ENCODE measurements around the gene MPO. TPM values are rescaled to one million over a fixed set of nuclear protein-coding genes. Genes with fewer than 3 reads are reported as not detected.

MPO gene
- total and polyA plus RNA-seq, 9 of the 15 experiments (the other 6 are each of a cell fraction or from before 2014, with no cell fraction given) = 0.04 to 0.47 (median 0.39) TPM; not detected in 6

DNA sequence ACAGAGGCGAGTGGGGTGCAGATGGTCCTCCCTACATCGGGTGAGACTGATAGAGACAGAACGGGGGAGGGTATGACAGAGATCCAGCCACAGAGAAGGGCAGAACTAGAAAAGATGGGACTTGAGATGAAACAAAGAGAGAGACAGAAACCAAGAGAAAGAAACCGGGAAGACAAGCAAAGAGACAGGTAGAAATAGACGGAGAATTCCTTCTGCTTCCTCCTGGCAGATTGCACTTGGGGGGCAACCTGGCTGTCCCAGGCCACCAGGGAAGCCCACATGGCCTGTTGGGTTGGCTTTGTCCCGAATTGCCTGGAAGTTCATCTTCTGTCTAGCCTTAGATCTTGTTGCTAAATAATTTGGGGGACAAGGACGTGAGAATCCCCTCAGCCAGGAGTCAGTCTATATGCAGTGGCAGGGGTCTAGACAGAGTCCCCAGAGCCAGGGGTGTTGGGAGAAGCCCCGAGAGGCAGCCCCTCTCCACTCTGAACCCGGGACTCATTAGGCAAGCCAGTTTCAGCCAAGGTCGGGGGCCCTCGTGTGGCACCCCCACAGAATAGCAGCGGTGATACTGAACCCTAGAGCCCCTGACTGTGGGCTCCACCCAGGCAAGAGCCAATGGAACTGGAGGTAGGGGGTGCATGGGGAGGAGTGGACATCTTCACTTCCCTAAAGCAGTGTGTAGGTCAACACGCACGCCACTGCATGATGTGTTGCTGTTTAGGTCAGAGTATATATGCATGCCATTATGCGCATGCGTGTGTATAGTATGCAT, 48.5 kb upstream of the MPO start (continued):
- TF ChIP-seq ZNF445 (CRISPR knock-in tag; IDR thresholded peaks at IDR 0.05; ENCODE audit: low read depth) (peak; percentile 19; the same call in 1 of the 2 replicates), MCM7 (IDR thresholded peaks at IDR 0.05) (no peak), GATA2 (CRISPR knock-in tag; IDR thresholded peaks at IDR 0.05) (0 out of 2 replicates have a peak, but pooled peaks have one; percentile 5), ZNF24 (IDR thresholded peaks at IDR 0.05) (peak; percentile 21; the same call in 1 of the 2 replicates), TRIM24 (IDR thresholded peaks at IDR 0.05) (peak in 1 of 2 experiments; percentile 72; a peak in 3 of 4 replicates), NFIX (CRISPR knock-in tag; IDR thresholded peaks at IDR 0.05; ENCODE audit: low read depth) (no peak), TARDBP (IDR thresholded peaks at IDR 0.05) (peak; percentile 68; the same call in 1 of the 2 replicates)
- TF ChIP-seq, protein P1, sequence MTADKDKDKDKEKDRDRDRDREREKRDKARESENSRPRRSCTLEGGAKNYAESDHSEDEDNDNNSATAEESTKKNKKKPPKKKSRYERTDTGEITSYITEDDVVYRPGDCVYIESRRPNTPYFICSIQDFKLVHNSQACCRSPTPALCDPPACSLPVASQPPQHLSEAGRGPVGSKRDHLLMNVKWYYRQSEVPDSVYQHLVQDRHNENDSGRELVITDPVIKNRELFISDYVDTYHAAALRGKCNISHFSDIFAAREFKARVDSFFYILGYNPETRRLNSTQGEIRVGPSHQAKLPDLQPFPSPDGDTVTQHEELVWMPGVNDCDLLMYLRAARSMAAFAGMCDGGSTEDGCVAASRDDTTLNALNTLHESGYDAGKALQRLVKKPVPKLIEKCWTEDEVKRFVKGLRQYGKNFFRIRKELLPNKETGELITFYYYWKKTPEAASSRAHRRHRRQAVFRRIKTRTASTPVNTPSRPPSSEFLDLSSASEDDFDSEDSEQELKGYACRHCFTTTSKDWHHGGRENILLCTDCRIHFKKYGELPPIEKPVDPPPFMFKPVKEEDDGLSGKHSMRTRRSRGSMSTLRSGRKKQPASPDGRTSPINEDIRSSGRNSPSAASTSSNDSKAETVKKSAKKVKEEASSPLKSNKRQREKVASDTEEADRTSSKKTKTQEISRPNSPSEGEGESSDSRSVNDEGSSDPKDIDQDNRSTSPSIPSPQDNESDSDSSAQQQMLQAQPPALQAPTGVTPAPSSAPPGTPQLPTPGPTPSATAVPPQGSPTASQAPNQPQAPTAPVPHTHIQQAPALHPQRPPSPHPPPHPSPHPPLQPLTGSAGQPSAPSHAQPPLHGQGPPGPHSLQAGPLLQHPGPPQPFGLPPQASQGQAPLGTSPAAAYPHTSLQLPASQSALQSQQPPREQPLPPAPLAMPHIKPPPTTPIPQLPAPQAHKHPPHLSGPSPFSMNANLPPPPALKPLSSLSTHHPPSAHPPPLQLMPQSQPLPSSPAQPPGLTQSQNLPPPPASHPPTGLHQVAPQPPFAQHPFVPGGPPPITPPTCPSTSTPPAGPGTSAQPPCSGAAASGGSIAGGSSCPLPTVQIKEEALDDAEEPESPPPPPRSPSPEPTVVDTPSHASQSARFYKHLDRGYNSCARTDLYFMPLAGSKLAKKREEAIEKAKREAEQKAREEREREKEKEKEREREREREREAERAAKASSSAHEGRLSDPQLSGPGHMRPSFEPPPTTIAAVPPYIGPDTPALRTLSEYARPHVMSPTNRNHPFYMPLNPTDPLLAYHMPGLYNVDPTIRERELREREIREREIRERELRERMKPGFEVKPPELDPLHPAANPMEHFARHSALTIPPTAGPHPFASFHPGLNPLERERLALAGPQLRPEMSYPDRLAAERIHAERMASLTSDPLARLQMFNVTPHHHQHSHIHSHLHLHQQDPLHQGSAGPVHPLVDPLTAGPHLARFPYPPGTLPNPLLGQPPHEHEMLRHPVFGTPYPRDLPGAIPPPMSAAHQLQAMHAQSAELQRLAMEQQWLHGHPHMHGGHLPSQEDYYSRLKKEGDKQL (CRISPR knock-in tag; IDR thresholded peaks at IDR 0.05; ENCODE audit: borderline replicate concordance) = peak; percentile 82
- TF ChIP-seq, protein P2, sequence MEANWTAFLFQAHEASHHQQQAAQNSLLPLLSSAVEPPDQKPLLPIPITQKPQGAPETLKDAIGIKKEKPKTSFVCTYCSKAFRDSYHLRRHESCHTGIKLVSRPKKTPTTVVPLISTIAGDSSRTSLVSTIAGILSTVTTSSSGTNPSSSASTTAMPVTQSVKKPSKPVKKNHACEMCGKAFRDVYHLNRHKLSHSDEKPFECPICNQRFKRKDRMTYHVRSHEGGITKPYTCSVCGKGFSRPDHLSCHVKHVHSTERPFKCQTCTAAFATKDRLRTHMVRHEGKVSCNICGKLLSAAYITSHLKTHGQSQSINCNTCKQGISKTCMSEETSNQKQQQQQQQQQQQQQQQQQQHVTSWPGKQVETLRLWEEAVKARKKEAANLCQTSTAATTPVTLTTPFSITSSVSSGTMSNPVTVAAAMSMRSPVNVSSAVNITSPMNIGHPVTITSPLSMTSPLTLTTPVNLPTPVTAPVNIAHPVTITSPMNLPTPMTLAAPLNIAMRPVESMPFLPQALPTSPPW (CRISPR knock-in tag; IDR thresholded peaks at IDR 0.05) = peak; percentile 52; the same call in 1 of the 2 replicates
- TF ChIP-seq, protein P3, sequence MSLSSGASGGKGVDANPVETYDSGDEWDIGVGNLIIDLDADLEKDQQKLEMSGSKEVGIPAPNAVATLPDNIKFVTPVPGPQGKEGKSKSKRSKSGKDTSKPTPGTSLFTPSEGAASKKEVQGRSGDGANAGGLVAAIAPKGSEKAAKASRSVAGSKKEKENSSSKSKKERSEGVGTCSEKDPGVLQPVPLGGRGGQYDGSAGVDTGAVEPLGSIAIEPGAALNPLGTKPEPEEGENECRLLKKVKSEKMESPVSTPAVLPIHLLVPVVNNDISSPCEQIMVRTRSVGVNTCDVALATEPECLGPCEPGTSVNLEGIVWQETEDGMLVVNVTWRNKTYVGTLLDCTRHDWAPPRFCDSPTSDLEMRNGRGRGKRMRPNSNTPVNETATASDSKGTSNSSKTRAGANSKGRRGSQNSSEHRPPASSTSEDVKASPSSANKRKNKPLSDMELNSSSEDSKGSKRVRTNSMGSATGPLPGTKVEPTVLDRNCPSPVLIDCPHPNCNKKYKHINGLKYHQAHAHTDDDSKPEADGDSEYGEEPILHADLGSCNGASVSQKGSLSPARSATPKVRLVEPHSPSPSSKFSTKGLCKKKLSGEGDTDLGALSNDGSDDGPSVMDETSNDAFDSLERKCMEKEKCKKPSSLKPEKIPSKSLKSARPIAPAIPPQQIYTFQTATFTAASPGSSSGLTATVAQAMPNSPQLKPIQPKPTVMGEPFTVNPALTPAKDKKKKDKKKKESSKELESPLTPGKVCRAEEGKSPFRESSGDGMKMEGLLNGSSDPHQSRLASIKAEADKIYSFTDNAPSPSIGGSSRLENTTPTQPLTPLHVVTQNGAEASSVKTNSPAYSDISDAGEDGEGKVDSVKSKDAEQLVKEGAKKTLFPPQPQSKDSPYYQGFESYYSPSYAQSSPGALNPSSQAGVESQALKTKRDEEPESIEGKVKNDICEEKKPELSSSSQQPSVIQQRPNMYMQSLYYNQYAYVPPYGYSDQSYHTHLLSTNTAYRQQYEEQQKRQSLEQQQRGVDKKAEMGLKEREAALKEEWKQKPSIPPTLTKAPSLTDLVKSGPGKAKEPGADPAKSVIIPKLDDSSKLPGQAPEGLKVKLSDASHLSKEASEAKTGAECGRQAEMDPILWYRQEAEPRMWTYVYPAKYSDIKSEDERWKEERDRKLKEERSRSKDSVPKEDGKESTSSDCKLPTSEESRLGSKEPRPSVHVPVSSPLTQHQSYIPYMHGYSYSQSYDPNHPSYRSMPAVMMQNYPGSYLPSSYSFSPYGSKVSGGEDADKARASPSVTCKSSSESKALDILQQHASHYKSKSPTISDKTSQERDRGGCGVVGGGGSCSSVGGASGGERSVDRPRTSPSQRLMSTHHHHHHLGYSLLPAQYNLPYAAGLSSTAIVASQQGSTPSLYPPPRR (CRISPR knock-in tag; IDR thresholded peaks at IDR 0.05; ENCODE audit: borderline replicate concordance) = no peak
- TF ChIP-seq, protein P4, sequence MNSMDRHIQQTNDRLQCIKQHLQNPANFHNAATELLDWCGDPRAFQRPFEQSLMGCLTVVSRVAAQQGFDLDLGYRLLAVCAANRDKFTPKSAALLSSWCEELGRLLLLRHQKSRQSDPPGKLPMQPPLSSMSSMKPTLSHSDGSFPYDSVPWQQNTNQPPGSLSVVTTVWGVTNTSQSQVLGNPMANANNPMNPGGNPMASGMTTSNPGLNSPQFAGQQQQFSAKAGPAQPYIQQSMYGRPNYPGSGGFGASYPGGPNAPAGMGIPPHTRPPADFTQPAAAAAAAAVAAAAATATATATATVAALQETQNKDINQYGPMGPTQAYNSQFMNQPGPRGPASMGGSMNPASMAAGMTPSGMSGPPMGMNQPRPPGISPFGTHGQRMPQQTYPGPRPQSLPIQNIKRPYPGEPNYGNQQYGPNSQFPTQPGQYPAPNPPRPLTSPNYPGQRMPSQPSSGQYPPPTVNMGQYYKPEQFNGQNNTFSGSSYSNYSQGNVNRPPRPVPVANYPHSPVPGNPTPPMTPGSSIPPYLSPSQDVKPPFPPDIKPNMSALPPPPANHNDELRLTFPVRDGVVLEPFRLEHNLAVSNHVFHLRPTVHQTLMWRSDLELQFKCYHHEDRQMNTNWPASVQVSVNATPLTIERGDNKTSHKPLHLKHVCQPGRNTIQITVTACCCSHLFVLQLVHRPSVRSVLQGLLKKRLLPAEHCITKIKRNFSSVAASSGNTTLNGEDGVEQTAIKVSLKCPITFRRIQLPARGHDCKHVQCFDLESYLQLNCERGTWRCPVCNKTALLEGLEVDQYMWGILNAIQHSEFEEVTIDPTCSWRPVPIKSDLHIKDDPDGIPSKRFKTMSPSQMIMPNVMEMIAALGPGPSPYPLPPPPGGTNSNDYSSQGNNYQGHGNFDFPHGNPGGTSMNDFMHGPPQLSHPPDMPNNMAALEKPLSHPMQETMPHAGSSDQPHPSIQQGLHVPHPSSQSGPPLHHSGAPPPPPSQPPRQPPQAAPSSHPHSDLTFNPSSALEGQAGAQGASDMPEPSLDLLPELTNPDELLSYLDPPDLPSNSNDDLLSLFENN (IDR thresholded peaks at IDR 0.05; ENCODE audit: low read depth in 2 of 2, low read length in 2 of 2) = peak in 1 of 2 experiments; percentile 45; a peak in 1 of 4 replicates
